WI38 (cell line): ENCODE results near the gene MOCS3.
A peak's percentile ranks its signal among the peaks of the same experiment; 100 is the strongest.

Source experiments
- H3K4me3 ChIP-seq: 2 replicates; pipeline ENCODE4 v1.5.1; 2011; ENCODE audit warnings: low read depth, mild to moderate bottlenecking, control low read depth, low read length
- CTCF ChIP-seq: IDR thresholded peaks from 2 replicates; pipeline ENCODE4 v1.5.1; 2012; ENCODE audit warnings: low read depth, mild to moderate bottlenecking, control low read depth, low read length

Gene MOCS3, protein sequence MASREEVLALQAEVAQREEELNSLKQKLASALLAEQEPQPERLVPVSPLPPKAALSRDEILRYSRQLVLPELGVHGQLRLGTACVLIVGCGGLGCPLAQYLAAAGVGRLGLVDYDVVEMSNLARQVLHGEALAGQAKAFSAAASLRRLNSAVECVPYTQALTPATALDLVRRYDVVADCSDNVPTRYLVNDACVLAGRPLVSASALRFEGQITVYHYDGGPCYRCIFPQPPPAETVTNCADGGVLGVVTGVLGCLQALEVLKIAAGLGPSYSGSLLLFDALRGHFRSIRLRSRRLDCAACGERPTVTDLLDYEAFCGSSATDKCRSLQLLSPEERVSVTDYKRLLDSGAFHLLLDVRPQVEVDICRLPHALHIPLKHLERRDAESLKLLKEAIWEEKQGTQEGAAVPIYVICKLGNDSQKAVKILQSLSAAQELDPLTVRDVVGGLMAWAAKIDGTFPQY

GRCh38 chr20:50958615-50959542 lies at the start of gene MOCS3:
TSS of gene MOCS3 (plus strand) at chr20:50958818. CDS start at chr20:50958843, 25 bp downstream.
- peak within 1 kb of the TSS; percentile 96 for H3K4me3 ChIP-seq

DNA sequence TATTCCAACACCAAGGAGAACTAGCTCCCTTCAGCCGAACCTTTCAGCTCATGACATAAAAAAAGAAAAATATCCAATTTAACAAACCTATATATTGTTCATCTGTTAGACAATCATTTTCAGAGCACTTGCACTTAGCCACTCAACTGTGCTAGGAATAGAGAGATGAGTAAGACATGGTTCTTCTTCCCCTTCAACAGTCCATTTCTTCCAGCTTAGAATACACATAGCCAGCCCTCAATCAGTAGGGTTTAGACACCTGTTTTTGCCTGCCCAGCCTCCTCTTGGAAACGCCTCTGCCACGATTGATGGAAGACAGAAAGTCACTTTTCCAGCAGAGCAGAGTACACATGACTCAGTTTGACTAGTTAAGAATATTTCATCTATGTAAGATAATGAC lies 49.2 kb upstream of the MOCS3 start:
- H3K4me3 ChIP-seq: no peak overlapping the region
- no peak for TF ChIP-seq CTCF

More at GRCh38 chr20:50958615-50959542, at the start of gene MOCS3:
- no peak for TF ChIP-seq CTCF

DNA sequence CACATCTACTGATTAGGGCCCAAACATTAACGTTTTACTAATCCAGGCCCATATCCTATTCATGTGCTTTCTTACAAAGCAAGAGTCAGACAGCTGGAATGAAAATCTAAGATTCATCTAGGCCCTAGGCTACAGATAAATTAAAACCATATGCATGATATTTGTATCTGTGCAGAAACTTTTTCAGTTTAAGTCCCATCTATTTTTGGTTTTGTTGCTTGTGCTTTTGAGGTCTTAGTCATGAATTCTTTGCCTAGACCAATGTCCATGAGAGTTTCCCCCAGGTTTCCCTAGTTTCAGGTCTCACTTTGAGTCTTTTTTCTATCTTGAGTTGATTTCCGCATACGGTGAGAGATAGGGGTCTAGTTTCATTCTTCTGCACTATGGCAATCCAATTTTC lies 47.6 kb upstream of the MOCS3 start:
- no peak for TF ChIP-seq CTCF
- no peak overlapping the region for H3K4me3 ChIP-seq

GRCh38 chr20:50911716-50912115 lies 46.9 kb upstream of the MOCS3 start:
- no peak overlapping the region for H3K4me3 ChIP-seq

GRCh38 chr20:50913690-50914375 lies 44.8 kb upstream of the MOCS3 start:
- H3K4me3 ChIP-seq: no peak overlapping the region
- no peak for TF ChIP-seq CTCF

More at GRCh38 chr20:50911716-50912115, 46.9 kb upstream of the MOCS3 start:
- no peak for TF ChIP-seq CTCF

GRCh38 chr20:50915424-50915823 lies 43.2 kb upstream of the MOCS3 start:
- H3K4me3 ChIP-seq: no peak overlapping the region
- no peak for TF ChIP-seq CTCF
